ENCODE measurements around the gene TSKU. TPM values are rescaled to one million over a fixed set of nuclear protein-coding genes. Genes with fewer than 3 reads are reported as not detected.

The TSKU gene
- total and polyA plus RNA-seq, 2 experiments from 2014 or later, result 30.6 to 30.8 TPM

DNA sequence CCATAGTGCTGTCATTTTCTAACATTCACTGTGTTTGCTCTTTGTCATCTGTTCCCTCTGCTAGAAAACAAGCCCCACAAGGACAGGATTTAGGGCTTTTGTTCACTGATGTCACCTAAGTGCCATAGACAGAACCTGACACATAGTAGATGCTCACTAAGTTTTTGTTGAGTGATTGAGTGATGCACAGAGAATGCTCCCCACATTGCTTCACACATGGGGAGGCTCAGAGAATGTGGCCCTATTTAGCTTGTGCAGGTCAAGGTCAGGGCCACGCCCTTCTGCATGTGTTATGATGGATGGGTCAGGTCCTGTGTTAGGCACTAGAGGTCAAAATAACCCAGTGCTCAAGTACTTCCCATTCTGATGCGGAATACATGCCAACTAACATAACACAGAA is 33.1 kb upstream of the TSKU start:
- Histone ChIP-seq H3K4me1 (ENCODE audit: insufficient read depth) (peaks cover 11% of the 10 kb centered on the region), H2AFZ (no peak overlapping the region), H3K27me3 (replicated peaks; ENCODE audit: insufficient read depth) (no peaks in the 10 kb centered on the region), H3K36me3 (ENCODE audit: low read depth) (no peaks in the 10 kb centered on the region), H3K27ac (no peak overlapping the region), H3F3A (ENCODE audit: insufficient read depth) (no peaks in the 10 kb centered on the region), H3K4me3 (no peak overlapping the region), H3K4me2 (ENCODE audit: unreplicated experiment) (no peak overlapping the region), H4K20me1 (ENCODE audit: insufficient read depth) (no peaks in the 10 kb centered on the region), H3K9me2 (ENCODE audit: insufficient read depth) (no peaks in the 10 kb centered on the region), H3K79me2 (ENCODE audit: insufficient read depth) (no peaks in the 10 kb centered on the region), H3K9me3 (ENCODE audit: low read depth) (no peaks in the 10 kb centered on the region), H3K9ac (no peak overlapping the region)
- in situ Hi-C loops (cut with MboI), result no loop called here
- WGBS, 2 experiments (ENCODE audit: low coverage in 1 of 2, low lambda C conversion rate in 2 of 2, missing lambda C conversion rate in 2 of 2), result 68 to 80% methylated on average over 2 of the region's 2 CpGs
- no peak for DNase-seq
- no peak for TF ChIP-seq EZH2phosphoT487 (IDR thresholded peaks at IDR 0.05; ENCODE audit: insufficient read depth, low read depth)
- TF ChIP-seq EZH2 (IDR thresholded peaks at IDR 0.05; ENCODE audit: insufficient read depth, poor library complexity, severe bottlenecking), result no peak

DNA sequence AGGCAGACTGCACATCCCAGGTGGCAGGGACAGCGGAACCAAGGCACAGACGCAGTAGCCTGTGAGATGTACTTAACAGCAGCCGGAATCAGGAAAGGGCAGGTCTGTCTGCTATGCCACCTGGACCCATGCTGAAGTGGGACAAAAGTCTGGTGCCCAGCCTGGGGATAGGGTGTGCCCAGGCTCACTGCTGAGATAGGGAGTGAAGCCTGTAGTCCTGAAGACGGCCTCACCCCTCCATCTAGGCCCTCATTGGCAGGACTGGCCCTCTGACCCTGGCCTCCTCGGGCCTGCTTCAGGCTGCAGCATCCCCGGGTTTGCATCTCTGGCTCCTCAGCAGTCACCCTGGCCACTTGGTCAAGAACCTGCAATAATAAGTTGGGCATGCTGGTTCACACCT is 32.4 kb upstream of the TSKU start:
- H3K9me2 ChIP-seq (ENCODE audit: insufficient read depth), result no peaks in the 10 kb centered on the region
- H3K36me3 ChIP-seq (ENCODE audit: low read depth), result no peaks in the 10 kb centered on the region
- peaks cover 11% of the 10 kb centered on the region for H3K4me1 ChIP-seq (ENCODE audit: insufficient read depth)
- no peaks in the 10 kb centered on the region for H3K9me3 ChIP-seq (ENCODE audit: low read depth)
- in situ Hi-C loops (cut with MboI), result no loop called here
- H3F3A ChIP-seq (ENCODE audit: insufficient read depth), result no peaks in the 10 kb centered on the region
- no peak overlapping the region for H3K4me3 ChIP-seq
- H3K27me3 ChIP-seq (replicated peaks; ENCODE audit: insufficient read depth), result no peaks in the 10 kb centered on the region
- H3K79me2 ChIP-seq (ENCODE audit: insufficient read depth), result no peaks in the 10 kb centered on the region
- H3K9ac ChIP-seq, result no peak overlapping the region
- no peak for DNase-seq
- no peak overlapping the region for H2AFZ ChIP-seq
- no peak overlapping the region for H3K4me2 ChIP-seq (ENCODE audit: unreplicated experiment)
- 94 to 100% methylated on average over 5 to 6 of the region's 6 CpGs for WGBS, 2 experiments (ENCODE audit: low coverage in 1 of 2, low lambda C conversion rate in 2 of 2, missing lambda C conversion rate in 2 of 2)
- no peak for TF ChIP-seq EZH2phosphoT487 (IDR thresholded peaks at IDR 0.05; ENCODE audit: insufficient read depth, low read depth)
- TF ChIP-seq EZH2 (IDR thresholded peaks at IDR 0.05; ENCODE audit: insufficient read depth, poor library complexity, severe bottlenecking), result no peak
- H4K20me1 ChIP-seq (ENCODE audit: insufficient read depth), result no peaks in the 10 kb centered on the region
- H3K27ac ChIP-seq, result no peak overlapping the region

DNA sequence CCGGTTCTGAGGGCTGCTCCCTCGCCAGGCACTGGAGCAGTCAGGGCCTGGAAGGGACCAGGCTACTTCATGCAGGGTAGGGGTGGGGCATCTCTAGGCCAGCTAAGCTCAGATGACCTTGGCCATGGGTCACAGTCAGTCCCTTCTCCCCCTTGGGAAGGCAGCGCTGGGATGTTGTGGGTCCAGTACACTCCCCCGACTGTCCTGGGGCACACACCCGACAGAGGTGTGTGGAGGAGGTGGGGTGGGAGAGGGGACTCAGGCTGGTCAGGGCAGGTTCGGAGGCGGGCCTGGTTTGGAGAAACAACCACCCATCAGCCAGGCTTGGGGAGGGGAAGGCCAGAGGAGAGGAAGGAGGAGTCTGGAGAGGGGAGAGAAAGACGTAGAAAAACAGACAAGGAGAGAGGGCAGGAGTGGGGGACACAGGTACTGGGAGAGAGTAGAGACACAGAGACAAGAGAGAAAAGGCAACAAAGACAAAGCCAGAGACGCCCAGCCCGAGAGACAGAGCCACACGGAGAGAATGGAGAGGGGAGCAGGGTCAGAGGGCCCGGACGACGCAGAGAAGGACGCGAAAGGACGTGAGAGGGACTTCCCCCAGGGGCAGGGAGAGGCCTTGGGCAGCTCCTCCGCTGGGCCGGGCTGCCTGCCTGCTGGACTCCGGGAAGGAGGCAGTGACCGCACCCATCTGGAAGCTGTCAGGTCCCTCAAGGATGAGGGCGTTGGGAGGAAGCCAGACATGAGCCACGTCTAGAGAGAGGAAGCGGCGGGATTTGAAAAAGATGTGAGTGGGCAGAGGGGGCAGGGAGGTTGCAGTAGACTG is 30.6 kb upstream of the TSKU start:
- in situ Hi-C loops (cut with MboI), result no loop called here
- DNase-seq, result peak; percentile 96
- Histone ChIP-seq H3K4me1 (ENCODE audit: insufficient read depth) (peaks cover 11% of the 10 kb centered on the region), H3K36me3 (ENCODE audit: low read depth) (no peaks in the 10 kb centered on the region), H3K9me3 (ENCODE audit: low read depth) (no peaks in the 10 kb centered on the region), H3K79me2 (ENCODE audit: insufficient read depth) (no peaks in the 10 kb centered on the region), H3K9ac (peak overlapping the region; percentile 38; the same call in 1 of the 2 replicates), H3K4me2 (ENCODE audit: unreplicated experiment) (peak overlapping the region; percentile 45), H3K4me3 (no peak overlapping the region), H3K27ac (no peak overlapping the region), H3K27me3 (replicated peaks; ENCODE audit: insufficient read depth) (no peaks in the 10 kb centered on the region), H3F3A (ENCODE audit: insufficient read depth) (no peaks in the 10 kb centered on the region), H3K9me2 (ENCODE audit: insufficient read depth) (no peaks in the 10 kb centered on the region), H2AFZ (peak overlapping the region; percentile 80), H4K20me1 (ENCODE audit: insufficient read depth) (no peaks in the 10 kb centered on the region)
- WGBS, 2 experiments (ENCODE audit: low coverage in 1 of 2, low lambda C conversion rate in 2 of 2, missing lambda C conversion rate in 2 of 2), result 23 to 25% methylated on average over 24 to 25 of the region's 25 CpGs
- TF ChIP-seq EZH2phosphoT487 (IDR thresholded peaks at IDR 0.05; ENCODE audit: insufficient read depth, low read depth), result no peak
- TF ChIP-seq EZH2 (IDR thresholded peaks at IDR 0.05; ENCODE audit: insufficient read depth, poor library complexity, severe bottlenecking), result no peak

DNA sequence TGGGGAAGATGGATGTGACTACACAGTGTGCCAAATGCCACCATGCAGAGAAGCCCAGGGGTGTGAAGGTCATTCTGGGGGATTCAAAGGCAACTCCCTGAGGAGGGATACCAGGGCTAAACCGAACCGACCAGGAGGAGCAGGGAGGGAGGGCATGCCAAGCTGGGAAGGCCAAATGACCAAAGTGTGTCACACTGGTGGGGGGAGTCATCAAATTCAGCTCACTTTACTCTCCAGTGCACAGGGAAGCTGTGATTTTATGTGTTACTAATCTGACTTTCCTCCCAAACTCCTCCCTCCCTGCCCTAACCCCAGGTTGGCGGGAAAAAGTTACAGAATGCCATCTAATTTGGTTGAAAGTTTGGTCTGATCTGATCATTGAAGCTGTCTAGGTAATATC is 29.7 kb upstream of the TSKU start:
- no peaks in the 10 kb centered on the region for H3K9me3 ChIP-seq (ENCODE audit: low read depth)
- in situ Hi-C loops (cut with MboI), result no loop called here
- no peaks in the 10 kb centered on the region for H3K36me3 ChIP-seq (ENCODE audit: low read depth)
- H3K9ac ChIP-seq, result 0 out of 2 replicates have a peak overlapping the region, but pooled peaks have one; percentile 18
- no peak for TF ChIP-seq EZH2 (IDR thresholded peaks at IDR 0.05; ENCODE audit: insufficient read depth, poor library complexity, severe bottlenecking)
- no peak for TF ChIP-seq EZH2phosphoT487 (IDR thresholded peaks at IDR 0.05; ENCODE audit: insufficient read depth, low read depth)
- H3K27me3 ChIP-seq (replicated peaks; ENCODE audit: insufficient read depth), result no peaks in the 10 kb centered on the region
- no peak overlapping the region for H3K27ac ChIP-seq
- H3K4me1 ChIP-seq (ENCODE audit: insufficient read depth), result peaks cover 11% of the 10 kb centered on the region
- H3K9me2 ChIP-seq (ENCODE audit: insufficient read depth), result no peaks in the 10 kb centered on the region
- H4K20me1 ChIP-seq (ENCODE audit: insufficient read depth), result no peaks in the 10 kb centered on the region
- no peaks in the 10 kb centered on the region for H3K79me2 ChIP-seq (ENCODE audit: insufficient read depth)
- peak overlapping the region; percentile 80; the same call in 1 of the 2 replicates for H2AFZ ChIP-seq
- H3K4me3 ChIP-seq, result no peak overlapping the region
- no peak for DNase-seq
- no peak overlapping the region for H3K4me2 ChIP-seq (ENCODE audit: unreplicated experiment)
- 65 to 67% methylated on average over 3 of the region's 3 CpGs for WGBS, 2 experiments (ENCODE audit: low coverage in 1 of 2, low lambda C conversion rate in 2 of 2, missing lambda C conversion rate in 2 of 2)
- H3F3A ChIP-seq (ENCODE audit: insufficient read depth), result no peaks in the 10 kb centered on the region
